ENCODE data around the gene DNASE1. TPM values are rescaled to one million over a fixed set of nuclear protein-coding genes. Genes with fewer than 3 reads are reported as not detected.
"Not testable (repeated sequence)": the region's sequence is repeated elsewhere in the genome, so short reads cannot be mapped to it uniquely, and the experiment has no call there.

DNASE1 gene
- total RNA-seq, 3 donors from 2014 or later (not counting 1 experiment from before 2014, with no cell fraction given) = 29.9 to 47.8 (median 34.9) TPM

- H3K4me3 Mint-ChIP-seq = no peak overlapping the region
- ATAC-seq (no peak), DNase-seq (no peak)
- intact Hi-C loops (cut with micrococcal nuclease) = no loop called here
- Histone ChIP-seq H3K27ac (ENCODE audit: low read length) (no peak overlapping the region), H3K36me3 (ENCODE audit: control insufficient read depth, insufficient read depth, low read length) (peaks cover 6% of the 10 kb centered on the region), H3K4me3 (ENCODE audit: low read length) (no peak overlapping the region), H3K4me1 (ENCODE audit: control insufficient read depth, insufficient read depth, low read length) (peaks cover 22% of the 10 kb centered on the region), H3K27me3 (ENCODE audit: control insufficient read depth, insufficient read depth, low read length) (no peaks in the 10 kb centered on the region), H3K9me3 (ENCODE audit: control insufficient read depth, insufficient read depth, low read length) (no peaks in the 10 kb centered on the region)
- 90% methylated on average over 5 of the region's 5 CpGs for WGBS (ENCODE audit: insufficient coverage)
- H3K4me1 Mint-ChIP-seq = peaks cover 27 to 29% of the 10 kb centered on the region in 2 donors
- H3K36me3 Mint-ChIP-seq = no peaks in the 10 kb centered on the region
- H3K27me3 Mint-ChIP-seq (ENCODE audit: low read depth in 2 of 2) = no peaks in the 10 kb centered on the region
- TF ChIP-seq CTCF (IDR thresholded peaks at IDR 0.05) = no peak
- no peaks in the 10 kb centered on the region for H3K9me3 Mint-ChIP-seq
- H3K27ac Mint-ChIP-seq = no peak overlapping the region
Observed at GRCh38 chr16:3608069-3608468, 46.4 kb upstream of the DNASE1 start.

GRCh38 chr16:3608976-3609375 lies 45.5 kb upstream of the DNASE1 start:
- H3K4me3 Mint-ChIP-seq; H3K27me3 Mint-ChIP-seq (ENCODE audit: low read depth in 2 of 2); ATAC-seq; H3K9me3 Mint-ChIP-seq; H3K27ac ChIP-seq (ENCODE audit: low read length); H3K9me3 ChIP-seq (ENCODE audit: control insufficient read depth, insufficient read depth, low read length); intact Hi-C loops (cut with micrococcal nuclease); H3K27me3 ChIP-seq (ENCODE audit: control insufficient read depth, insufficient read depth, low read length); DNase-seq; H3K36me3 Mint-ChIP-seq; H3K36me3 ChIP-seq (ENCODE audit: control insufficient read depth, insufficient read depth, low read length); H3K4me3 ChIP-seq (ENCODE audit: low read length); H3K27ac Mint-ChIP-seq: not testable (repeated sequence)
- H3K4me1 ChIP-seq (ENCODE audit: control insufficient read depth, insufficient read depth, low read length) = peaks cover 25% of the 10 kb centered on the region
- H3K4me1 Mint-ChIP-seq = peaks cover 34% of the 10 kb centered on the region in 2 donors
- WGBS (ENCODE audit: insufficient coverage) = 96% methylated on average over 12 of the region's 13 CpGs

- Histone ChIP-seq H3K4me3 (ENCODE audit: low read length) (peak overlapping the region; percentile 92), H3K36me3 (ENCODE audit: control insufficient read depth, insufficient read depth, low read length) (no peaks in the 10 kb centered on the region), H3K9me3 (ENCODE audit: control insufficient read depth, insufficient read depth, low read length) (no peaks in the 10 kb centered on the region), H3K4me1 (ENCODE audit: control insufficient read depth, insufficient read depth, low read length) (peaks cover 25% of the 10 kb centered on the region), H3K27ac (ENCODE audit: low read length) (no peak overlapping the region), H3K27me3 (ENCODE audit: control insufficient read depth, insufficient read depth, low read length) (no peaks in the 10 kb centered on the region)
- Mint-ChIP-seq H3K36me3 (no peaks in the 10 kb centered on the region), H3K4me1 (peaks cover 43% of the 10 kb centered on the region in 2 donors), H3K9me3 (no peaks in the 10 kb centered on the region), H3K27me3 (ENCODE audit: low read depth in 2 of 2) (no peaks in the 10 kb centered on the region), H3K27ac (peak overlapping the region; percentile 97 to 98), H3K4me3 (peak overlapping the region; percentile 85)
- ATAC-seq (no peak), DNase-seq (peak in 1 of 2 donors; percentile 24)
- intact Hi-C loops (cut with micrococcal nuclease) = loop anchor here (5.0 kb wide), 2 partner anchors 267 to 507 kb away; partner anchors contain the start of gene ADCY9
- WGBS (ENCODE audit: insufficient coverage) = 62% methylated on average over 14 of the region's 14 CpGs
- no peak for TF ChIP-seq CTCF (IDR thresholded peaks at IDR 0.05)
Observed at GRCh38 chr16:3609895-3610697, 44.4 kb upstream of the DNASE1 start.

- Histone ChIP-seq H3K4me3 (ENCODE audit: low read length) (peak overlapping the region; percentile 92), H3K27me3 (ENCODE audit: control insufficient read depth, insufficient read depth, low read length) (no peaks in the 10 kb centered on the region), H3K4me1 (ENCODE audit: control insufficient read depth, insufficient read depth, low read length) (peaks cover 25% of the 10 kb centered on the region), H3K27ac (ENCODE audit: low read length) (peak overlapping the region; percentile 84), H3K36me3 (ENCODE audit: control insufficient read depth, insufficient read depth, low read length) (no peaks in the 10 kb centered on the region), H3K9me3 (ENCODE audit: control insufficient read depth, insufficient read depth, low read length) (no peaks in the 10 kb centered on the region)
- DNase-seq (peak in 1 of 2 donors; percentile 45), ATAC-seq (no peak)
- Mint-ChIP-seq H3K27ac (peak overlapping the region; percentile 97 to 98), H3K36me3 (no peaks in the 10 kb centered on the region), H3K4me3 (peak overlapping the region; percentile 85), H3K27me3 (ENCODE audit: low read depth in 2 of 2) (no peaks in the 10 kb centered on the region), H3K9me3 (no peaks in the 10 kb centered on the region), H3K4me1 (peaks cover 48 to 49% of the 10 kb centered on the region in 2 donors)
- WGBS (ENCODE audit: insufficient coverage) = 6% methylated on average over 10 of the region's 10 CpGs
- intact Hi-C loops (cut with micrococcal nuclease) = loop anchor here (1.0 to 5.0 kb wide), 3 partner anchors 31 to 507 kb away; partner anchors contain the start of gene ADCY9
- TF ChIP-seq CTCF (IDR thresholded peaks at IDR 0.05) = no peak
Observed at GRCh38 chr16:3610698-3611145, 43.8 kb upstream of the DNASE1 start.

All from natural killer cell (primary cell).